Heart left ventricle (tissue), 16 donors: Measurements from ENCODE around the gene CBX1. TPM values are rescaled to one million over a fixed set of nuclear protein-coding genes. Genes with fewer than 3 reads are reported as not detected.
A peak's percentile ranks its signal among the peaks of the same experiment; 100 is the strongest.
"Not testable (repeated sequence)": the region's sequence is repeated elsewhere in the genome, so short reads cannot be mapped to it uniquely, and the experiment has no call there.

Experiments
- ATAC-seq, 4 donors: fragments of 200-7000 bp; cut with Tn5 transposase; one replicate each; pipeline ENCODE4 v1.9.1; 2020 to 2022; ENCODE audit warnings: moderate library complexity in 4 of 4, mild to moderate bottlenecking in 3 of 4, moderate number of reproducible peaks in 1 of 4
- DNase-seq, 5 donors: peaks; one replicate each; pipeline ENCODE4 v3.0.0-alpha.2; 2020
- H3K27ac ChIP-seq, 12 donors: fragments of 200-600 bp; sonication (generic) in 4 of 12; one replicate each; pipeline versions ENCODE4 v1.5.0 to v1.8.0; 2016 to 2022; ENCODE audit warnings: mild to moderate bottlenecking in 2 of 12
- H3K27me3 ChIP-seq, 9 donors: fragments of 200-600 bp; sonication (generic) in 2 of 9; one replicate each; pipeline versions ENCODE4 v1.5.1 to v1.8.0; 2016 to 2022; ENCODE audit warnings: mild to moderate bottlenecking in 3 of 9
- H3K36me3 ChIP-seq, 9 donors: fragments of 200-600 bp; sonication (generic) in 2 of 9; one replicate each; pipeline versions ENCODE4 v1.5.0 to v1.8.0; 2018 to 2022; ENCODE audit warnings: mild to moderate bottlenecking in 2 of 9
- H3K4me1 ChIP-seq, 12 donors: fragments of 200-600 bp; sonication (generic) in 4 of 12; one replicate each; pipeline versions ENCODE4 v1.5.0 to v1.8.0; 2016 to 2022; ENCODE audit warnings: mild to moderate bottlenecking in 3 of 12
- H3K4me3 ChIP-seq, 12 donors: fragments of 200-600 bp; sonication (generic) in 4 of 12; one replicate each; pipeline versions ENCODE4 v1.5.0 to v1.8.0; 2017 to 2022; ENCODE audit warnings: mild to moderate bottlenecking in 9 of 12, moderate library complexity in 4 of 12
- H3K9me3 ChIP-seq, 12 donors: fragments of 200-600 bp; sonication (generic) in 4 of 12; one replicate each; pipeline versions ENCODE4 v1.5.0 to v1.8.0; 2016 to 2022; ENCODE audit warnings: mild to moderate bottlenecking in 1 of 12
- CTCF ChIP-seq, 12 donors: fragments of 200-600 bp; sonication (generic) in 4 of 12; IDR thresholded peaks; one replicate each; pipeline versions ENCODE4 v1.5.0 to v1.8.0; 2018 to 2022; ENCODE audit warnings: antibody characterized with exemption in 12 of 12, mild to moderate bottlenecking in 5 of 12
- POLR2A ChIP-seq, 2 donors: fragments of 450-650 bp; IDR thresholded peaks; one replicate each; pipeline ENCODE4 v1.6.1; 2017; ENCODE audit warnings: antibody characterized with exemption in 2 of 2, mild to moderate bottlenecking in 2 of 2, moderate library complexity in 2 of 2
- WGBS, 4 donors: extraction: QIAGEN DNeasy Blood & Tissue Kit in 2 of 4; methylation state at CpG; one replicate each; pipeline versions ENCODE4 v1.1.5 to v1.1.7; 2013 to 2018; 5-methylcytosine and 5-hydroxymethylcytosine counted together
- intact Hi-C, 10 donors: fragments of 100-400 bp; cut with DNase I; formaldehyde crosslinking; loops; one replicate each; pipeline versions ENCODE4 v1.11.1 to v1.14.2; 2022
- polyA plus RNA-seq, 2 donors: library from polyadenylated mRNA; stranded (reverse); fragments of 200-250 nt; gene quantifications; one replicate each; pipeline ENCODE4 v1.2.3, GENCODE V29; 2013
- total RNA-seq, 9 donors: library from RNA; depleted of rRNA in 2 of 9; stranded (reverse); fragments of >200 nt in 2 of 9; fragmentation: NEBNext Ultra II Directional in 3 of 9; extraction: Animal tissue kit (Norgen Biotek cat#: 25700) in 3 of 9; gene quantifications; one replicate each; pipeline versions ENCODE4 v1.1.0 to v1.2.4, GENCODE V29; 2016 to 2023
- donor health status: ischemic (EF 13 %, LVEDD 7.1; RV severe dilation, severe dysfunction).
- donor health status: healthy with polysubstance abuse.
- donor health status: DM: no; HTN: yes; CAD: no.
- donor health status: DM: no; HTN: no; CAD: no.
- donor health status: ischemic (EF 25% LVEDD 6.9; RV normal size, moderate dysfunction).
- donor health status: ischemic (EF 25% LVEDD 5.7; RV mildly dilated, moderate dysfunction).
- donor health status: healthy.
- donor health status: DM: yes; HTN: yes; CAD: no.
- donor health status: ischemic (EF 35%, LVEDD 5.7; RV mildly dilated, moderate dysfunction).
- donor health status: nonischemic (EF 11% LVEDD 7.7; RV severe dilation, severe dysfunction).
- donor health status: DM: yes; HTN: yes; CAD: no.
- donor health status: PGD.
- donor health status: ischemic (EF 29% LVEDD 5.4; RV normal size, mild dysfunction).
- donor health status: nonischemic (EF 23%, LVEDD 6.1; RV moderate dilation, normal function).

The CBX1 gene
- total and polyA plus RNA-seq, 11 donors: 24.6 to 51.7 (median 37.9) TPM

- no peaks in the 10 kb centered on the region for H3K36me3 ChIP-seq
- no peak overlapping the region for H3K4me3 ChIP-seq
- H3K9me3 ChIP-seq: no peaks in the 10 kb centered on the region
- H3K27me3 ChIP-seq: no peaks in the 10 kb centered on the region
- 47 to 52% (median 50%) methylated on average over 2 of the region's 2 CpGs for WGBS, 4 donors
- peaks cover 0 to 15% (median 9%) of the 10 kb centered on the region in 12 donors for H3K4me1 ChIP-seq
- DNase-seq: no peak
- no peak for TF ChIP-seq CTCF (IDR thresholded peaks at IDR 0.05)
- intact Hi-C loops: loop anchor here in 1 of 10 donors (5.0 kb wide), 1 partner anchor 47 kb away; no protein-coding TSS in a partner anchor
- no peak overlapping the region for H3K27ac ChIP-seq
- no peak for ATAC-seq
These were observed 16.3 kb downstream of the CBX1 start for GRCh38 chr17:48084932-48085331.

- H3K36me3 ChIP-seq: peaks cover 0 to 2% (median 0%) of the 10 kb centered on the region in 9 donors
- H3K4me3 ChIP-seq: no peak overlapping the region
- H3K27me3 ChIP-seq: no peaks in the 10 kb centered on the region
- ATAC-seq (no peak), DNase-seq (no peak)
- intact Hi-C loops: loop anchor here in 1 of 10 donors (5.0 kb wide), 1 partner anchor 50 kb away; no protein-coding TSS in a partner anchor
- 81 to 87% (median 84%) methylated on average over 5 of the region's 5 CpGs for WGBS, 4 donors
- TF ChIP-seq POLR2A (IDR thresholded peaks at IDR 0.05): no peak
- no peak for TF ChIP-seq CTCF (IDR thresholded peaks at IDR 0.05)
- H3K4me1 ChIP-seq: peaks cover 0 to 15% (median 9%) of the 10 kb centered on the region in 12 donors
- no peaks in the 10 kb centered on the region for H3K9me3 ChIP-seq
- no peak overlapping the region for H3K27ac ChIP-seq
These were observed 19.4 kb downstream of the CBX1 start for GRCh38 chr17:48081858-48082257.

- not testable (repeated sequence) for H3K4me3 ChIP-seq, H3K27me3 ChIP-seq, H3K4me1 ChIP-seq, ATAC-seq, H3K27ac ChIP-seq, H3K9me3 ChIP-seq, DNase-seq
- 93 to 96% (median 95%) methylated on average over 10 of the region's 10 CpGs for WGBS, 4 donors
- intact Hi-C loops: loop anchor here in 6 of 10 donors (5.0 kb wide), 2 partner anchors 50 to 55 kb away; no protein-coding TSS in a partner anchor
- H3K36me3 ChIP-seq: peaks cover 3 to 45% (median 39%) of the 10 kb centered on the region in 9 donors
These were observed 24.1 kb downstream of the CBX1 start for GRCh38 chr17:48077152-48077551.

- peaks cover 0 to 9% (median 2%) of the 10 kb centered on the region in 12 donors for H3K4me1 ChIP-seq
- no peaks in the 10 kb centered on the region for H3K9me3 ChIP-seq
- 65 to 74% (median 70%) methylated on average over 7 of the region's 7 CpGs for WGBS, 4 donors
- peaks cover 3 to 71% (median 63%) of the 10 kb centered on the region in 9 donors for H3K36me3 ChIP-seq
- peak overlapping the region in 1 of 12 donors; percentile 37 for H3K27ac ChIP-seq
- no peaks in the 10 kb centered on the region for H3K27me3 ChIP-seq
- no peak overlapping the region for H3K4me3 ChIP-seq
- DNase-seq (peak in 4 of 5 donors; percentile 74 to 80 (median 76)), ATAC-seq (peak; percentile 75 to 87 (median 83))
- no peak for TF ChIP-seq POLR2A (IDR thresholded peaks at IDR 0.05)
- peak; percentile 74 to 90 (median 84) for TF ChIP-seq CTCF (IDR thresholded peaks at IDR 0.05)
- intact Hi-C loops: loop anchor here (1.0 to 5.0 kb wide), 6 partner anchors 38 to 58 kb away; partner anchors contain the start of gene COPZ2 (in 1 of the 10)
These were observed 26.8 kb downstream of the CBX1 start for GRCh38 chr17:48074322-48075081.

GRCh38 chr17:48073566-48074094 lies 27.6 kb downstream of the CBX1 start:
- not testable (repeated sequence) for H3K4me1 ChIP-seq, DNase-seq, H3K4me3 ChIP-seq, H3K9me3 ChIP-seq, H3K27me3 ChIP-seq, ATAC-seq
- H3K36me3 ChIP-seq: peaks cover 3 to 80% (median 71%) of the 10 kb centered on the region in 9 donors
- 89 to 99% (median 93%) methylated on average over 5 of the region's 5 CpGs for WGBS, 4 donors
- H3K27ac ChIP-seq: peak overlapping the region in 1 of 12 donors; percentile 37
- intact Hi-C loops: loop anchor here (1.0 to 5.0 kb wide), 5 partner anchors 37 to 59 kb away; partner anchors contain the start of gene COPZ2 (in 1 of the 10)

GRCh38 chr17:48072811-48073210 lies 28.5 kb downstream of the CBX1 start:
- not testable (repeated sequence) for DNase-seq, ATAC-seq, H3K4me1 ChIP-seq, H3K9me3 ChIP-seq, H3K4me3 ChIP-seq, H3K27me3 ChIP-seq, H3K27ac ChIP-seq
- WGBS, 4 donors: 89 to 96% (median 95%) methylated on average over 9 of the region's 9 CpGs
- H3K36me3 ChIP-seq: peaks cover 3 to 88% (median 80%) of the 10 kb centered on the region in 9 donors
- intact Hi-C loops: loop anchor here in 1 of 10 donors (5.0 kb wide), 1 partner anchor 59 kb away; no protein-coding TSS in a partner anchor
